SK-N-MC (cell line): ENCODE results near the gene ELMO2.
"Not testable (repeated sequence)": the region's sequence is repeated elsewhere in the genome, so short reads cannot be mapped to it uniquely, and the experiment has no call there.

Experiments used
- DNase-seq: peaks from one replicate; pipeline ENCODE4 v3.0.0-alpha.2; 2011; ENCODE audit warnings: low read depth, low spot score
- H3K27ac ChIP-seq: fragments of 200-600 bp; sonication (generic); 2 replicates; pipeline ENCODE4 v1.5.1; 2016; ENCODE audit warnings: mixed run types
- H3K36me3 ChIP-seq: fragments of 200-600 bp; sonication (generic); 2 replicates; pipeline ENCODE4 v1.6.1; 2017; ENCODE audit warnings: antibody characterized with exemption, low read length, mixed read lengths; ENCODE audit not compliant: insufficient read depth
- H3K4me3 ChIP-seq: fragments of 200-600 bp; sonication (generic); 2 replicates; pipeline ENCODE4 v1.5.1; 2016
- H3K9ac ChIP-seq: fragments of 200-600 bp; sonication (generic); 2 replicates; pipeline ENCODE4 v1.8.0; 2017; ENCODE audit warnings: mixed run types, mixed read lengths; ENCODE audit not compliant: insufficient read length
- H3K9me3 ChIP-seq: fragments of 200-600 bp; sonication (generic); 2 replicates; pipeline ENCODE4 v1.6.1; 2017; ENCODE audit warnings: low read depth, mild to moderate bottlenecking, antibody characterized with exemption, low read length, moderate library complexity, mixed read lengths
- EZH2 ChIP-seq: fragments of 200-600 bp; sonication (generic); IDR thresholded peaks from one replicate; pipeline ENCODE4 v1.6.1; 2017; ENCODE audit warnings: antibody characterized with exemption
- FOXP2 ChIP-seq: optimal IDR thresholded peaks from 2 replicates; pipeline ENCODE3; 2011; ENCODE audit warnings: mild to moderate bottlenecking, moderate library complexity; ENCODE audit not compliant: insufficient read depth; ENCODE audit errors: extremely low read length, control extremely low read depth
- POLR2AphosphoS5 ChIP-seq: IDR thresholded peaks from 2 replicates; pipeline ENCODE4 v1.6.1; 2012; ENCODE audit warnings: mild to moderate bottlenecking, low read depth, low read length, borderline replicate concordance

ELMO2 gene

DNA sequence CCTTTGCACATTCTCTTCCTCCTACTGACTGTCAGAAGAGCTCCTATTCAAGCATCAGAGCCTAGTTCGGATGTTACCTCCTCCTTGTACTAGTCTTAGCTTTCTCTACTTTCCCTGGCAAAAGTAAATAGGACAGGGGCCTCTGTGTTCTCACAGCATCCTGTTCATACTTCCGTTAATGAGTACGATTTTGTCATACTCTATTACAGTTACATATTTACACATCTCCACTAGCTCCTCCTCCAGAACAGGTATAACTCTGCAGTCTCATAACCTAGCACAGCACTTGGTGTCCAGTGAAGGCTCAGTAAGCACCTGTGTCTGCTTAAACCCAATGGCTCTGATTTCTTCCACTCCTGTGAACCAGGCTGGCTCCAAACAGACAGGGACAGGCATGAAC is 7.0 kb downstream of the ELMO2 start:
- Histone ChIP-seq H3K4me3 (no peak overlapping the region), H3K36me3 (peaks cover 1% of the 10 kb centered on the region; the same call in 1 of the 2 replicates), H3K9ac (no peak overlapping the region), H3K27ac (no peak overlapping the region), H3K9me3 (no peaks in the 10 kb centered on the region)
- TF ChIP-seq POLR2AphosphoS5 (no peak), FOXP2 (no peak), EZH2 (no peak)
- no peak for DNase-seq

DNA sequence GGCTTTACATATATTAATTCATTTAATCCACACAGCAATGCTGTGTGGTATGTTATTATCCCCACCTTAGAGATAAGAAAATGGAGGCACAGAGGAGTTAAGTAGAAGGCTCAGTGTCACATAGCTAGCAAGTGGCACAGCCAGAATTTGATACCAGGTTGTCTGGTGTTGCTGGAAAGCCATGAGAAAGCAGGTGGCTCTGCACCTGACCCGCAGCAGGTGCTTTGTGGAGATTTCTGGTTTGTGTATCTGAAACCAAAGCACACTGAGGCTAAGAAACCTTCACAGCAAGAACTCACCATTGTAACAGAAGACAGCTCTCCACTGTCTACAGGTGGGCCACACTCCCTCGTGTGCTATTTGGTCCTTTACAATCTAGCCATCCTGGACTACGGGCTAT is 7.5 kb downstream of the ELMO2 start:
- TF ChIP-seq FOXP2 = no peak
- TF ChIP-seq POLR2AphosphoS5 = no peak
- no peak for TF ChIP-seq EZH2
- Histone ChIP-seq H3K4me3 (no peak overlapping the region), H3K27ac (no peak overlapping the region), H3K9ac (no peak overlapping the region), H3K36me3 (peaks cover 6% of the 10 kb centered on the region; the same call in 1 of the 2 replicates), H3K9me3 (no peaks in the 10 kb centered on the region)
- no peak for DNase-seq

DNA sequence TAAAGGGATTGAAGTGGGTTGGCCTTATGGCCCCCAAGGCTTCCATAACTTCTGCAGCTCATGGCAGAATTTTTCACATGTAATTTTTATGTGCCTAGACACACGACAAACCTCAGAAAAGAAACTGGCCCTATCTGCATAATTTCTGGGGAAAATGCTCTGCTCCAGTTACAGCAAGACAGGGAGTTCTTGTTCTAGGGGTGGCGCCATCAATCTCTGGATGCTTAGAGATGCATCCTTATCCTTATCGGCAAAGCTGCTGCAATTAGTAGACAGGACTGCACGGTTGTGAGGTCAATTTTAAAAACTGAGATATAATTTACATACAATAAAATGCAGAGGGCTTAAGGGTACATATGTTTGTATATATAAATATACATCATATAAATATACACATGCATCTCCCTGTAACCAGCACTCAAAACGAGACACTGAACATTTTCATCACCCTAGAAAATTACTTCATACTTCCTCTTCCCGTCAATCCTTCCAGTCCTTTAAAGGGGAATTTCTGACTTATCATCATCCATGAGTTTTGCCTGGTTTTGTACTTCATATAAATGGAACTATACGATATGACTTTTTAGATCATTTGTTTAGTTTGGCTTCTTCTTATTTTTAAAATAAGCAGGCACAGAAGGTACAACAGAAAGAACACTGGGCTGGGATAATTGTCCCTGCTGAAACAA is 10.2 kb downstream of the ELMO2 start:
- no peaks in the 10 kb centered on the region for H3K9me3 ChIP-seq
- H3K27ac ChIP-seq = no peak overlapping the region
- H3K9ac ChIP-seq = no peak overlapping the region
- peaks cover 17% of the 10 kb centered on the region; the same call in 1 of the 2 replicates for H3K36me3 ChIP-seq
- TF ChIP-seq EZH2 = no peak
- no peak for TF ChIP-seq FOXP2
- TF ChIP-seq POLR2AphosphoS5 = no peak
- H3K4me3 ChIP-seq = no peak overlapping the region
- no peak for DNase-seq

DNA sequence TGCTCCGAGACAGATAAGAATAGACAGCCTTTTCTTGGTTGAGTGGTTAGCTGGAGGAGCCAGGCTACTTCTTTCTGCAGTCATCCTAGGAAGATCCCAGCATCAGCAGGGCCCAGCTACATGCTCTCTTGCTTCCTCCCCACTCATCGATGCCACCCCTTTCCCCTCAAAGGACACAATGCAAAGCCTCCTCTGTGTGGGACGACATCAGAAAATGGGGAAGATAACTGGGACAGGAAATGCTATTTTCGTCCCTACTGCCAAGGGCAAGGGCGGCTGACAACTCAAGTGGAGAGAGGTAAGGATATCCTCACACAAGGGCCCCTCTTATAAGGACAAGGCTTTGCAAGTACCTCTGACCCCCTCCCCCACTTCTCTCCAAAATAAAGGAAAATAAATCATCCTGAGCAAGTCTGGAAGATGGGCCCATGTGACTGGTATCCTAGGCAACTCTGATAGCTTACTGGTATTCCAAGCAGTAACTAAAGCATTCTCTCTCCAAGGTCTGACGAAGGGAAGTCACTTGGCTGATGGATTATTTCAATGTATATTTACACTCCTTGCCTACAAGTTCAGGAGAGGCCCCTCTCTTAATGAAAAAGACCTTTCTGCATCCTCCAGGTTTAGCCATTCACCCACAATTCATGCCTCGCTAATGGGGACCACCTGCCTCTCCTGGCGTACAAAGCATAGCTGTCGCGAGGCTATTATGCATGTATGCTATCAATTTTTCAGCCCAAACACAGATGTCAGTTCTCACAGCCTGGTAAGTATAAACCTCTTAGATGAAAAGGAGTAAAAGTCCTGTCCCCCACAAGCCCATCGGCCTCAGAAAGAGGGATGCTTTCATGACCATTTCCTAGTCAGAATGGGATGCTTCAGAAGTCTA is 11.3 kb downstream of the ELMO2 start:
- DNase-seq = no peak
- peaks cover 17% of the 10 kb centered on the region; the same call in 1 of the 2 replicates for H3K36me3 ChIP-seq
- H3K9me3 ChIP-seq = no peaks in the 10 kb centered on the region
- H3K4me3 ChIP-seq = no peak overlapping the region
- no peak for TF ChIP-seq POLR2AphosphoS5
- no peak for TF ChIP-seq EZH2
- TF ChIP-seq FOXP2 = no peak
- H3K27ac ChIP-seq = no peak overlapping the region
- H3K9ac ChIP-seq = no peak overlapping the region

DNA sequence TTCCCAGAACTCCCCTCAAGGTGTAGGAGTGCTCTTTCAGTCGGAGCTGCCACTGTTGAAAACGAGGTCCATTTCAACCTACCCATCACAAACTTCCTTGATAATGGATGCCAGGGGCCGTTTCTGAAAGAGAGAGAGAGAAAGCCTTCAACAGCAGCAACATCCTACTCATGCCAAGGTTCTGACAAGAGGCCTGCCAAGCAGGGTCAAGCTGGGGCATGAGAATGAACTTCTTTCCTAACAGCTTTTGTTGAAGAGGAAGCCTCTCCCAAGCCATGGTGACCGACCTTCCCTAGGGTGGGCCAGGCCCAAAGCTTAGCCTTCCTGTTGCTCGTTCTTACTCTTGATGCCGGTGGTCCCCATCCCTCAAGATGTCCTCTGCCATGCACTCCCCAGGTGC is 12.4 kb downstream of the ELMO2 start:
- no peaks in the 10 kb centered on the region for H3K9me3 ChIP-seq
- H3K36me3 ChIP-seq = peaks cover 20% of the 10 kb centered on the region; the same call in 1 of the 2 replicates
- no peak for DNase-seq
- TF ChIP-seq EZH2 = no peak
- no peak for TF ChIP-seq POLR2AphosphoS5
- no peak overlapping the region for H3K4me3 ChIP-seq
- no peak overlapping the region for H3K27ac ChIP-seq
- no peak overlapping the region for H3K9ac ChIP-seq

DNA sequence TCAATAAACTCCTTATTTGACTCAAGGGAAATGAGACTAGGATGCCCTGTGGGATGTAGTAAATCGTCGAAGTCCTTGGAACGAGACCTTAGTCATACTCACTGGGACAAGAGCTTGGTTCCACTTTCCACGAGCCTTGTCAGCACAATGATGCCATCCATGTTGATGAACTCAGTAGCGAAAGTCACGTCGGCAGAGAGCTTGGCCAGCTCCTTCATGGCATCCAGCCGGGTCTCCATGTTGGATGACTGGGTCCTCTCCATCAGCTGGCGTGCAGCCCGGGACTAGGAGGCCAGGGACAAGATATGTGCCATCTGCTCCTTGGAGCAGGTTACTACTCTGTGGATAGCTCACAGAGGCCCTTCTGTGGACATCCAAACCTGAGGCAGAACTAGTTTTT is 17.5 kb downstream of the ELMO2 start:
- Histone ChIP-seq H3K9ac (no peak overlapping the region), H3K4me3 (no peak overlapping the region), H3K36me3 (peaks cover 26% of the 10 kb centered on the region; the same call in 1 of the 2 replicates), H3K9me3 (no peaks in the 10 kb centered on the region), H3K27ac (no peak overlapping the region)
- no peak for DNase-seq
- TF ChIP-seq POLR2AphosphoS5 (no peak), EZH2 (no peak), FOXP2 (no peak)

DNA sequence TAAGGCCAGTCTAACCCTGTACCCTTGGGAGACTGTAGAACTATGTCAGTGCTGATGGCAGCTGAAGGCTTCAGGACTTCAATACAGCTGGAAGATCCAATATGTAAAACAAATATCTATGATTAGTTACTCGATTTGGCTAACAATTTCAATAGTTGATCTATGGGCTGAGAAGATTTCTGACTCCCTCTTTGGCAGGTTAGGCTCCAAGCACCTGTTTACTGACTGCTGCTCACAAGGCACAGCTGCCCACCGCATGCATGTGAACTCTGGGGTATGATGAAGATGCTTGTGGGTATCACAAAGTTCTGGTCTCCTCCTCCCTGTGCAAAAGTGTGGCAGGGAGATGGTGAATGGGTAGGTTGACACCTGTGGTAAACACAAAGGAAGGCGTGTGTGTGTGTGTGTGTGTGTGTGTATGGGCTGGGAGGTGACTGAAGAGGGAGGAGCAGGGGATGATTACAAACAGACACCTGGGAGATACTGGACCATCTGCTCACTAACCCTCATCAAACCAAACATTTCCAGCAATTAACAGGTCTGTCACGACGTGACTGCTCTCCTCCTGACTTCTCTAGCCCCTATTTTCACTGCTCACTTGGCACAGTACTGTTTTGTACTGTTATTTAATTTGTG is 18.1 kb downstream of the ELMO2 start:
- no peak overlapping the region for H3K4me3 ChIP-seq
- H3K36me3 ChIP-seq = peaks cover 23% of the 10 kb centered on the region; the same call in 1 of the 2 replicates
- TF ChIP-seq EZH2 (no peak), FOXP2 (no peak), POLR2AphosphoS5 (no peak)
- H3K9me3 ChIP-seq = no peaks in the 10 kb centered on the region
- no peak overlapping the region for H3K27ac ChIP-seq
- H3K9ac ChIP-seq = no peak overlapping the region
- no peak for DNase-seq

DNA sequence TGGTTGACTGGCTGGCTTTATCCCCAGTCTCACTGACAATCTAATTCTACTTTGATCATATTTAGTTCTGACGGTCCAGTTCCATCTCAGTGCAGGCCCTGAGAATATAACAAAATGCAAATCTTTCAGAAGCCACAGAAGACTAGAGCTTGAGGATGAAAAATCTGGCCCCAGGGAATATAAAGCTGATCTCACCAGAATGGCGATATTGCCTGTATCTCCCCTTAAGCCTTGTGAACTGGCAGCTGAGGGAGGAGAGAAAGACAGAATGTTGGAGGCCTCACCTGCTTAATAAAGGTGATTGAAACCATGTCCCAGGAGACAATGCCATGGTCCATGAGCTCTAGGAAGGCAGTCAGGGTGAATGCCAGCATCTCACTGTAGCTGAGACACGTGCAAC is 19.4 kb downstream of the ELMO2 start:
- not testable (repeated sequence) for DNase-seq, H3K9ac ChIP-seq, H3K4me3 ChIP-seq, H3K9me3 ChIP-seq, H3K27ac ChIP-seq
- H3K36me3 ChIP-seq = peaks cover 32% of the 10 kb centered on the region; the same call in 1 of the 2 replicates
